ENCODE measurements around the gene FOLR1.

Gene FOLR1

DNA sequence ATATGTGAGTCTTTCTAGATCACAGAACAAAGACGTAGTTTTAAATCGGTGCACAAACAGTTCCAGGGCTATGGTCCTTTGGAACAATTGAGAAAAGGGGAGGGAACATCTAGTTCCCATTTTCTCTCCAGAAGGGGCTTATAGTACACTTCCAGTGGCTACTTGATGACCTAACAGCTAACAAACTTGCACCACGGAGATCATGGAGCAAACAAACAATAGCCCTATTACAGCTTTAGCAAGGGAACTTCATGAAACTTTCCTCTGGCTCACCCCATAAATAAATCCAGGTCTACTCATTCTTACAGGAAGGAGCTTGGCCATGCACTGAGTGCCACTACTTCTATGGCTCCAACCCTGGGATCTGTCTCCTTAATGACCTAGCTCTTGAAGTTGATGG is 16.3 kb downstream of the FOLR1 start:
- no peak overlapping the region for H3K4me3 ChIP-seq (ENCODE audit: low read depth, low read length)
- in situ Hi-C loops (cut with HindIII; ENCODE audit: low sequenced_read_pairs) = no loop called here
- TF ChIP-seq, protein P1, sequence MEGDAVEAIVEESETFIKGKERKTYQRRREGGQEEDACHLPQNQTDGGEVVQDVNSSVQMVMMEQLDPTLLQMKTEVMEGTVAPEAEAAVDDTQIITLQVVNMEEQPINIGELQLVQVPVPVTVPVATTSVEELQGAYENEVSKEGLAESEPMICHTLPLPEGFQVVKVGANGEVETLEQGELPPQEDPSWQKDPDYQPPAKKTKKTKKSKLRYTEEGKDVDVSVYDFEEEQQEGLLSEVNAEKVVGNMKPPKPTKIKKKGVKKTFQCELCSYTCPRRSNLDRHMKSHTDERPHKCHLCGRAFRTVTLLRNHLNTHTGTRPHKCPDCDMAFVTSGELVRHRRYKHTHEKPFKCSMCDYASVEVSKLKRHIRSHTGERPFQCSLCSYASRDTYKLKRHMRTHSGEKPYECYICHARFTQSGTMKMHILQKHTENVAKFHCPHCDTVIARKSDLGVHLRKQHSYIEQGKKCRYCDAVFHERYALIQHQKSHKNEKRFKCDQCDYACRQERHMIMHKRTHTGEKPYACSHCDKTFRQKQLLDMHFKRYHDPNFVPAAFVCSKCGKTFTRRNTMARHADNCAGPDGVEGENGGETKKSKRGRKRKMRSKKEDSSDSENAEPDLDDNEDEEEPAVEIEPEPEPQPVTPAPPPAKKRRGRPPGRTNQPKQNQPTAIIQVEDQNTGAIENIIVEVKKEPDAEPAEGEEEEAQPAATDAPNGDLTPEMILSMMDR (IDR thresholded peaks at IDR 0.05; ENCODE audit: low read depth, low read length, missing control alignments) = no peak
- DNase-seq (ENCODE audit: low read depth) = no peak

DNA sequence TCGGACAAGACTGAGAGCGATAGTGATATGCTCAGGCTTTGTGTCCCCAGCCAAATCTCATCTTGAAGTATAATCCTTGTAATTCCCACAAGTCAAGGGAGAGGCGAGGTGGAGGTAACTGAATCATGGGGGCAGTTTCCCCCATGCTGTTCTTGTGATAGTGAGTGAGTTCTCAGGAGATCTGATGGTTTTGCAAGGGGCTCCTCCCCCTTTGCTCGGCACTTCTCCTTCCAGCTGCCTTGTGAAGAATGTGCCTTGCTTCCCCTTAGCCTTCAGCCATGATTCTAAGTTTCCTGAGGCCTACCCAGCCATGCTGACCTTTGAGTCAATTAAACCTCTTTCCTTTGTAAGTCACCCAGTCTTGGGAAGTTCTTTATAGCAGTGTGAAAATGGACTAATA is 17.2 kb downstream of the FOLR1 start:
- DNase-seq (ENCODE audit: low read depth) = no peak
- in situ Hi-C loops (cut with HindIII; ENCODE audit: low sequenced_read_pairs) = no loop called here
- H3K4me3 ChIP-seq (ENCODE audit: low read depth, low read length) = no peak overlapping the region
- TF ChIP-seq, protein P1 (IDR thresholded peaks at IDR 0.05; ENCODE audit: low read depth, low read length, missing control alignments) = no peak

DNA sequence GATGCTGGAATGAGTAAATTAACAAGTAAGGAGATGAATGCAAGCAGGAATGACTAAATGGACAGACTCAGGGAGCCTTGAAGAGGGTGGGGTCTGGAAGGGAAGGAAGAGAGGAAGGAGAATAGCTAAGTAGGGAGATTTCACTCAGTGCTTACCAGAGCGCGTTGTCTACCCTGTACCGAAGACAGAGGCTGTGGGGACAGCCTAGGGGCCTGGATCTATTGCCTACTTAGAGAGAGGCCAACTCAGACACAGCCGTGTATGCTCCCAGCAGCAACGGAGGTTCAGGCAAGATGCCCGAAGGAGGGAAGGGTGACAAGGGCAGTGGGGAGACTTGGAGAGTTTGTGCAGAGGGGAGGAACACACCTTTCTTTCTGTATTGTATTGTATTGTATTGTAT is 24.7 kb downstream of the FOLR1 start, which contains the start of gene FOLR2:
Gene FOLR2, plus strand, starts transcription at position 157 of the 400 bp plus-strand sequence. CDS start 1,791 bp downstream, outside the sequence.
- no peak for DNase-seq (ENCODE audit: low read depth)
- TF ChIP-seq, protein P1 (IDR thresholded peaks at IDR 0.05; ENCODE audit: low read depth, low read length, missing control alignments) = no peak
- in situ Hi-C loops (cut with HindIII; ENCODE audit: low sequenced_read_pairs) = no loop called here
- no peak within 1 kb of the TSS for H3K4me3 ChIP-seq (ENCODE audit: low read depth, low read length)

DNA sequence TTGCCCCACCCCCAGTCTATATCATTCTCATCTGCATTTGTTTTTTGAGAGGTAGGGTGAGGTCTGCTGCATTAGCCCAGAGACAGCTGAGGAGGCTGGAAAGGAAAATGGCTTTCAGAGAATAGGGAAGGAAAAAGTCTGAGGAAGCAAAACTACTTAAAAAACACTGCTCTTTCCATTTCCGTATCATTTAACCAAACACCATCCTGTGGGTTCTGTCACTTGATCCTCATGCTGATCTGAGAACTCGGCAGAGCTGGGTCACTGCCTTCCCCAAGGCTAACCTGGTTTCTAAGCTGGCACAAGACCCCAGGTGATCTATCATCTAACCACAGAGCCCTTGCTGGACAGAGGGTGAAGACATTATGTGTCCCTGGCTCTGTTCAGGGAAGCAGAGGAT is 25.9 kb downstream of the FOLR1 start:
- in situ Hi-C loops (cut with HindIII; ENCODE audit: low sequenced_read_pairs) = no loop called here
- no peak for DNase-seq (ENCODE audit: low read depth)
- TF ChIP-seq, protein P1 (IDR thresholded peaks at IDR 0.05; ENCODE audit: low read depth, low read length, missing control alignments) = no peak
- H3K4me3 ChIP-seq (ENCODE audit: low read depth, low read length) = no peak overlapping the region

DNA sequence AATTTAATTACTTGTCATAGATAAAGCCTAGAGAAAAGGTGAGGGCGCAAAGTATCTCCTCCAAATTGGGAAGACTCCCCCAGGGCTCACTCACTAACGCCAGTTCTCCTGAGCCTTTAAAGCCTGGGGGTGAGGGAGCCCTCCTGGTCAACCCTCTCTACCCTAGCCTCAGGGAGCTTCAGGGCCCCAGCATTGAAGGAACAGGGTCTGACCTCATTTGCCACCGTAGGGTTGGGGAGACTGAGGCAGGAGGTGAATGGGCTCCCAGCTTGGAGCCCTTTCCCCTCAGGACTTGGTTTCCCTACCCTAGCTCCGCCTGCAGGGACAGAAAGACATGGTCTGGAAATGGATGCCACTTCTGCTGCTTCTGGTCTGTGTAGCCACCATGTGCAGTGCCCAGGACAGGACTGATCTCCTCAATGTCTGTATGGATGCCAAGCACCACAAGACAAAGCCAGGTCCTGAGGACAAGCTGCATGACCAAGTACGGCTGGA is 26.4 kb downstream of the FOLR1 start:
- TF ChIP-seq, protein P1 (IDR thresholded peaks at IDR 0.05; ENCODE audit: low read depth, low read length, missing control alignments) = no peak
- DNase-seq (ENCODE audit: low read depth) = no peak
- in situ Hi-C loops (cut with HindIII; ENCODE audit: low sequenced_read_pairs) = no loop called here
- no peak overlapping the region for H3K4me3 ChIP-seq (ENCODE audit: low read depth, low read length)

DNA sequence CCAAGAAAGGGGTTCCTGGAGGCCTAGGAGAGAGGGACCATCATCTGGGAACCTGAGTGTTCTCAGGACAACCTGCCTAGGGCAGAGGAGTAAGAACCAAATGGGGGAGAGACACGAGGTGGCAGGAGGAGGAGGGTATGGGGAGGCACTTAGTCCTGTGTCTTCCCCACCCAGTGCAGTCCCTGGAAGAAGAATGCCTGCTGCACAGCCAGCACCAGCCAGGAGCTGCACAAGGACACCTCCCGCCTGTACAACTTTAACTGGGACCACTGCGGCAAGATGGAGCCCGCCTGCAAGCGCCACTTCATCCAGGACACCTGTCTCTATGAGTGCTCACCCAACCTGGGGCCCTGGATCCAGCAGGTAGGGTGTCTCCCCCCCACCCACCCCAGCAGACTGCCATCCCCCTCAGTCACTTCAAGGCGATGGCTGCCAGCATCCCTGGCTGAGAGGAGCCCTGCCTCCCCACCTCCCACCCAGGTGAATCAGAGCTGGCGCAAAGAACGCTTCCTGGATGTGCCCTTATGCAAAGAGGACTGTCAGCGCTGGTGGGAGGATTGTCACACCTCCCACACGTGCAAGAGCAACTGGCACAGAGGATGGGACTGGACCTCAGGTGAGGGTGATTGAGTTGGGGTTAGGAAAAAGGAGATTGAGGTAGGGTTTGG is 28.9 kb downstream of the FOLR1 start:
- no peak for DNase-seq (ENCODE audit: low read depth)
- in situ Hi-C loops (cut with HindIII; ENCODE audit: low sequenced_read_pairs) = no loop called here
- TF ChIP-seq, protein P1 (IDR thresholded peaks at IDR 0.05; ENCODE audit: low read depth, low read length, missing control alignments) = no peak
- H3K4me3 ChIP-seq (ENCODE audit: low read depth, low read length) = no peak overlapping the region
